Measurements from ENCODE around the gene PTPRCAP. TPM values are rescaled to one million over a fixed set of nuclear protein-coding genes. Genes with fewer than 3 reads are reported as not detected.

The PTPRCAP gene
- polyA plus RNA-seq, 1 of the 3 experiments (the other 2 are of a cell fraction): 1.4 TPM

DNA sequence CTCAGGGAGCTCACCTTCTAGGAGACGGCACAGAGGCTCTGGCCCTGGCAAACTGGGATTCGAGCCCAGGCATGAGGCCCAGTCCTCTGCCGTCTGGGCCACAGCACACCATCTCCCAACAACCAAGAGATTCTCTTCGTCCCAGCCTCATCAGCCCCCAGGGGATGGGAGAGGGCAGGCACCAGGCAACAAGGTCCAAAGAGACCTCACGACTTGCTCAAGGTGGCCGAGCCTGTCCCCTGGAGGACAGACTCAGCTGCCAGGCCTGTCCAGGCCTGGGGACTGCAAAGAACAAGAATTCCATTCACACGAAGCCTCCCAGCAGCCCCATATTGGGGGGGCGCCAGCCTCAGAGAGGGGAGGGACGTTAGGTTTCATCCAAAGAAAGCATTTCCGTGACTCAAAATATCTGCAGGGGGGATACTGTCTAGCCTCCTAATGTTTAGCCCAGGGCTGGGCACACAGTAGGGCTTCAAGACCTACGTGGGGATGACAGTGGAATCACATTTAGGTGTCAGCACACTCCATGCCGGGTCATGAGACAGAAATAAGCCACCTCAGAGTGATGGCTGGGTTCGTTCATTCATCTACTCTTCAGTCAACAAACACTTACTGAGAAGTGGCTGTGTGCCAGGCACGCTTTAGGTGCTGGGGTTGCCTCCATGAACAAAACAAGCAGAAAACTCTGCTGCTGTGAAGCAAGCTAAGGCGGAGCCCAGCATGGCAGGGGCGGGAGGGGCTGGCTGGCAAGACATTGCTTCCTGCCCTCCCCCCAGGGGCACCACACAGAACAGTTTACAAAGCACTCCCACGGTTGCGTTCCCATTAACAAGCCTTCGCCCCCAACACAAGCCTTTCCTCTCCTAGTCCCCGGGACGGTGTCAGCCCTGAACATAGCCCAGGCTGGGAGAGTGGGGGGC is 20.8 kb downstream of the PTPRCAP start:
- H2AFZ ChIP-seq (ENCODE audit: low read depth): no peak overlapping the region
- H3K79me2 ChIP-seq (ENCODE audit: insufficient read depth): no peaks in the 10 kb centered on the region
- H3K9me2 ChIP-seq: no peaks in the 10 kb centered on the region
- ChIA-PET POLR2A (no interaction called here), CTCF (interaction anchor here (1.7 kb wide), 1 partner anchor 15 kb away, joined by 4 read pairs; the partner anchor contains the start of gene PPP1CA)
- H3K4me2 ChIP-seq: no peak overlapping the region
- H3K36me3 ChIP-seq (replicated peaks in 1 of 2; ENCODE audit: control insufficient read depth in 1 of 2, insufficient read depth in 2 of 2, low read length in 1 of 2): no peaks in the 10 kb centered on the region
- no peak overlapping the region for H3K4me3 ChIP-seq (ENCODE audit: low read depth in 2 of 2, low read length in 1 of 2)
- peaks cover 8 to 9% of the 10 kb centered on the region in 2 experiments; a peak in 2 of 4 replicates for H3K4me1 ChIP-seq (ENCODE audit: control insufficient read depth in 1 of 2, insufficient read depth in 2 of 2, low read depth in 1 of 2, low read length in 1 of 2)
- 80% methylated on average over 18 of the region's 21 CpGs for WGBS (ENCODE audit: low lambda C conversion rate)
- H3K9me3 ChIP-seq: no peaks in the 10 kb centered on the region
- no peak for DNase-seq
- no peaks in the 10 kb centered on the region for H3K27me3 ChIP-seq (ENCODE audit: insufficient read depth)
- H3K27ac ChIP-seq (ENCODE audit: low read depth in 2 of 2, low read length in 1 of 2): no peak overlapping the region
- TF ChIP-seq, protein P1, sequence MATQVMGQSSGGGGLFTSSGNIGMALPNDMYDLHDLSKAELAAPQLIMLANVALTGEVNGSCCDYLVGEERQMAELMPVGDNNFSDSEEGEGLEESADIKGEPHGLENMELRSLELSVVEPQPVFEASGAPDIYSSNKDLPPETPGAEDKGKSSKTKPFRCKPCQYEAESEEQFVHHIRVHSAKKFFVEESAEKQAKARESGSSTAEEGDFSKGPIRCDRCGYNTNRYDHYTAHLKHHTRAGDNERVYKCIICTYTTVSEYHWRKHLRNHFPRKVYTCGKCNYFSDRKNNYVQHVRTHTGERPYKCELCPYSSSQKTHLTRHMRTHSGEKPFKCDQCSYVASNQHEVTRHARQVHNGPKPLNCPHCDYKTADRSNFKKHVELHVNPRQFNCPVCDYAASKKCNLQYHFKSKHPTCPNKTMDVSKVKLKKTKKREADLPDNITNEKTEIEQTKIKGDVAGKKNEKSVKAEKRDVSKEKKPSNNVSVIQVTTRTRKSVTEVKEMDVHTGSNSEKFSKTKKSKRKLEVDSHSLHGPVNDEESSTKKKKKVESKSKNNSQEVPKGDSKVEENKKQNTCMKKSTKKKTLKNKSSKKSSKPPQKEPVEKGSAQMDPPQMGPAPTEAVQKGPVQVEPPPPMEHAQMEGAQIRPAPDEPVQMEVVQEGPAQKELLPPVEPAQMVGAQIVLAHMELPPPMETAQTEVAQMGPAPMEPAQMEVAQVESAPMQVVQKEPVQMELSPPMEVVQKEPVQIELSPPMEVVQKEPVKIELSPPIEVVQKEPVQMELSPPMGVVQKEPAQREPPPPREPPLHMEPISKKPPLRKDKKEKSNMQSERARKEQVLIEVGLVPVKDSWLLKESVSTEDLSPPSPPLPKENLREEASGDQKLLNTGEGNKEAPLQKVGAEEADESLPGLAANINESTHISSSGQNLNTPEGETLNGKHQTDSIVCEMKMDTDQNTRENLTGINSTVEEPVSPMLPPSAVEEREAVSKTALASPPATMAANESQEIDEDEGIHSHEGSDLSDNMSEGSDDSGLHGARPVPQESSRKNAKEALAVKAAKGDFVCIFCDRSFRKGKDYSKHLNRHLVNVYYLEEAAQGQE (IDR thresholded peaks at IDR 0.05; ENCODE audit: low read depth, low read length): no peak
- TF ChIP-seq NFIC (IDR thresholded peaks at IDR 0.05; ENCODE audit: borderline replicate concordance) (no peak), YY1 (IDR thresholded peaks at IDR 0.05; ENCODE audit: low read depth) (no peak), FOXJ3 (CRISPR knock-in tag; IDR thresholded peaks at IDR 0.05) (no peak), NRF1 (IDR thresholded peaks at IDR 0.05; ENCODE audit: low read depth, low read length) (no peak)
- TF ChIP-seq, protein P2, sequence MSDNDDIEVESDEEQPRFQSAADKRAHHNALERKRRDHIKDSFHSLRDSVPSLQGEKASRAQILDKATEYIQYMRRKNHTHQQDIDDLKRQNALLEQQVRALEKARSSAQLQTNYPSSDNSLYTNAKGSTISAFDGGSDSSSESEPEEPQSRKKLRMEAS (IDR thresholded peaks at IDR 0.05; ENCODE audit: low read depth): no peak
- TF ChIP-seq, protein P3, sequence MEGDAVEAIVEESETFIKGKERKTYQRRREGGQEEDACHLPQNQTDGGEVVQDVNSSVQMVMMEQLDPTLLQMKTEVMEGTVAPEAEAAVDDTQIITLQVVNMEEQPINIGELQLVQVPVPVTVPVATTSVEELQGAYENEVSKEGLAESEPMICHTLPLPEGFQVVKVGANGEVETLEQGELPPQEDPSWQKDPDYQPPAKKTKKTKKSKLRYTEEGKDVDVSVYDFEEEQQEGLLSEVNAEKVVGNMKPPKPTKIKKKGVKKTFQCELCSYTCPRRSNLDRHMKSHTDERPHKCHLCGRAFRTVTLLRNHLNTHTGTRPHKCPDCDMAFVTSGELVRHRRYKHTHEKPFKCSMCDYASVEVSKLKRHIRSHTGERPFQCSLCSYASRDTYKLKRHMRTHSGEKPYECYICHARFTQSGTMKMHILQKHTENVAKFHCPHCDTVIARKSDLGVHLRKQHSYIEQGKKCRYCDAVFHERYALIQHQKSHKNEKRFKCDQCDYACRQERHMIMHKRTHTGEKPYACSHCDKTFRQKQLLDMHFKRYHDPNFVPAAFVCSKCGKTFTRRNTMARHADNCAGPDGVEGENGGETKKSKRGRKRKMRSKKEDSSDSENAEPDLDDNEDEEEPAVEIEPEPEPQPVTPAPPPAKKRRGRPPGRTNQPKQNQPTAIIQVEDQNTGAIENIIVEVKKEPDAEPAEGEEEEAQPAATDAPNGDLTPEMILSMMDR (IDR thresholded peaks at IDR 0.05): no peak
- TF ChIP-seq, protein P4, sequence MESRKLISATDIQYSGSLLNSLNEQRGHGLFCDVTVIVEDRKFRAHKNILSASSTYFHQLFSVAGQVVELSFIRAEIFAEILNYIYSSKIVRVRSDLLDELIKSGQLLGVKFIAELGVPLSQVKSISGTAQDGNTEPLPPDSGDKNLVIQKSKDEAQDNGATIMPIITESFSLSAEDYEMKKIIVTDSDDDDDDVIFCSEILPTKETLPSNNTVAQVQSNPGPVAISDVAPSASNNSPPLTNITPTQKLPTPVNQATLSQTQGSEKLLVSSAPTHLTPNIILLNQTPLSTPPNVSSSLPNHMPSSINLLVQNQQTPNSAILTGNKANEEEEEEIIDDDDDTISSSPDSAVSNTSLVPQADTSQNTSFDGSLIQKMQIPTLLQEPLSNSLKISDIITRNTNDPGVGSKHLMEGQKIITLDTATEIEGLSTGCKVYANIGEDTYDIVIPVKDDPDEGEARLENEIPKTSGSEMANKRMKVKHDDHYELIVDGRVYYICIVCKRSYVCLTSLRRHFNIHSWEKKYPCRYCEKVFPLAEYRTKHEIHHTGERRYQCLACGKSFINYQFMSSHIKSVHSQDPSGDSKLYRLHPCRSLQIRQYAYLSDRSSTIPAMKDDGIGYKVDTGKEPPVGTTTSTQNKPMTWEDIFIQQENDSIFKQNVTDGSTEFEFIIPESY (IDR thresholded peaks at IDR 0.05; ENCODE audit: borderline replicate concordance, low read depth): no peak
- H3K9ac ChIP-seq: no peak overlapping the region
- no peaks in the 10 kb centered on the region for H4K20me1 ChIP-seq (ENCODE audit: insufficient read depth)
- no peaks in the 10 kb centered on the region for H3F3A ChIP-seq (replicated peaks; ENCODE audit: insufficient read depth)
